ENCODE results near the gene SYNJ2.

The SYNJ2 gene

DNA sequence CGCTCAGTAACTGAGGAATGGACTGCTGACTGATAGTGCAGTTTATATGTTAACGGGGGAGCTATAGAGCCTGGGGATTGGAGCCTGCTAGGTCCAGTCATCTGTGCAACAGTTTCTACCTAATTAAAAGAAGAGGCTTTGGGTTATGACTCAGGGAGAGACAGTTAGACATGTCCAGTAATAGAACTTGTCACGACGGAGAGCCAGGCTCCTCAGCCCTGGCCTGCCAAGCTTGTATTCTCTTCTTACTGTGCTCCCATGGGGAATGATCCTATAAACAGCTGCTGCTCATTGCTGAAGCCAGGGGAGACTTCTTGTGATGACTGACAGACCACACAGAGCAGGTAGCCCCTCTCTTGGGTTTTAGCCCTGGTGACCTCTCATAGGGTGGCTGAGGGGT is 69.3 kb downstream of the SYNJ2 start:
- no peak for DNase-seq (ENCODE audit: insufficient read length, low spot score)
- FAIRE-seq: no peak

- no peak for FAIRE-seq
- DNase-seq (ENCODE audit: insufficient read length, low spot score): no peak
These were observed 70.3 kb downstream of the SYNJ2 start for GRCh38 chr6:158051968-158052367.

GRCh38 chr6:158053377-158054313 is 72.0 kb downstream of the SYNJ2 start:
- FAIRE-seq (no peak), DNase-seq (ENCODE audit: insufficient read length, low spot score) (no peak)

- DNase-seq (ENCODE audit: insufficient read length, low spot score): no peak
- no peak for FAIRE-seq
These were observed 74.7 kb downstream of the SYNJ2 start for GRCh38 chr6:158056355-158056754.

- DNase-seq (ENCODE audit: insufficient read length, low spot score) (no peak), FAIRE-seq (no peak)
These were observed 75.1 kb downstream of the SYNJ2 start for GRCh38 chr6:158056804-158057203.

DNA sequence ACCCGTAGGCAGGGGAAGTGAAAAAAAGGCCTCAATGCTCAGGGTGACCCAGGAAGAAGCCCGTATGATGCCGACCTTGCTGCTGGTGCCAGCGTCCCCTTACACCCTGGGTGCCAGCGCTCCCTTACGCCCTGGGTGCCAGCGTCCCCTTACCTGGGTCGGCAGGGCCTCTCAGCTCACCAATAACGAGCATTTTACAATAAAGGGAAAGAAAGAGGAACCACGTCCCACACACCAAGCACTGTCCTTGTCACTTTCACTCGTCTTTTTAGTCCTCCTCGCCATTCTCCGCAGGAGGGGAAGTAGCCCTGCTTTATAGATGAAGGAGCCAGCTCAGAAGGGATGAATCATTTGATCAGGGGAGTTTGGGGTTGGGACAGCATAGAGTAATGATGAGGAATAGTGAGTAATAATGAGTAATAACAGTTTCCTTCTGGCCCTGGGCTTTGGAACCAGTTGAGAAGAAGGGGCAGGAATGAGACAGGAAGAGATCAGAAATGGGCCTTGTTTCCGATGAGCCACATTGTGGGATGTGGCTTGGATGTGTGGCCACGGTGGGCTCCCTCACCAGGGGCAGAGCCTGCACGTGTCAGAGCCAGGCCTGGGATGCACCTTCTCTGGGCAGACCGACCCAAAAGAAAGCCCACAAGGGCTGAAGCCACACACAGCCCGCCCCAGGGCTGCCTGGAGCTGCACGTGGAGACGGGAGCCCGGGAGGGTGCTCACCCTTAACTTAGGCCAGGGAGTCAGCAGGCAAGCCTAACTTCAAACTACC is 75.7 kb downstream of the SYNJ2 start:
- peak; percentile 55 for DNase-seq (ENCODE audit: insufficient read length, low spot score)
- peak; percentile 92 for FAIRE-seq

- no peak for DNase-seq (ENCODE audit: insufficient read length, low spot score)
- FAIRE-seq: no peak
These were observed 76.5 kb downstream of the SYNJ2 start for GRCh38 chr6:158058171-158058651.

GRCh38 chr6:158059108-158059507 is 77.4 kb downstream of the SYNJ2 start:
- FAIRE-seq (no peak), DNase-seq (ENCODE audit: insufficient read length, low spot score) (no peak)

DNA sequence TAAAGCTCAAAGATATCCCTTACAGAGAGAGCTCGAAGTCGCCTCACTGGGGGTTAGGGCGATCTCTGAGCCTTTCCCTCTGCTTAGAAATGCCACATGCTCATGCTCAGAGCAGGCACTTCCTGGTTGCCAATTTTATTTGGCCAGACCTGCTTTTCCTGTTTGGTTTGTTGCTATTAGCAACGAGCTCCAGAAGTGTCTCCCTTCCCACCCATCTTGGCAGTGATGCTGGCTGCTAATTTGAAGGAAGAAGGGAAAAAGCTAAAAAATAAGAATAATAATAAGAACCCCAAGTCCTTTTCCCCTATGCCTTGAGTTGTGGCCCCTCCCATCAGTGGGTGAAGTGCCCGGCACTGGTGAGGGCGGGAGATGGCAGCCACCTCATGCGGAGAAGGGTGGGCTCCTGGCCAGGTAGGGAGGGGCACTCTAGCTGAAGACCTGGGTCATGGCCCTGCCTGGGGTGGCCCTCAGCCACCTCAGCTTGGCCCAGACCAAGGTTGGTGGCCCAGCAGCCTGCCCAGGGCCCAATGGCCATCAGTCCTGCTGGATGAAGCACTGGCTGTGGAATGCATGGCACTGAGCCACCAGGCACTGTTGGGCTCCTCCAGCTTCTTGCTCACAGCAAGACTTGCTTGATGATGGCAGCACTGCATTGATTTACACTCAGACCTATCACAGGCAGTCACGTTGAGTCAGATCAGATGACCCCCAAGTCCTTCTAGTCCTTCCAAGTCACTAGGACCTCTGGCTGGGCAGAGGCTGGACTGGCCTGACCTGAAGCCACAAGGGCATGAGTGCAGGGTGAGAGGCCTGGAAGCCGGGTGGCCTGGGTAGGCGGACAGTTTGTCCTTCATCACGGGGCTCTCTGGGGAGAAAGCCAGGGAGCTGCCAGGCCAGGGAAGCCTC is 79.0 kb downstream of the SYNJ2 start:
- peak; percentile 41 for DNase-seq (ENCODE audit: insufficient read length, low spot score)
- no peak for FAIRE-seq

DNA sequence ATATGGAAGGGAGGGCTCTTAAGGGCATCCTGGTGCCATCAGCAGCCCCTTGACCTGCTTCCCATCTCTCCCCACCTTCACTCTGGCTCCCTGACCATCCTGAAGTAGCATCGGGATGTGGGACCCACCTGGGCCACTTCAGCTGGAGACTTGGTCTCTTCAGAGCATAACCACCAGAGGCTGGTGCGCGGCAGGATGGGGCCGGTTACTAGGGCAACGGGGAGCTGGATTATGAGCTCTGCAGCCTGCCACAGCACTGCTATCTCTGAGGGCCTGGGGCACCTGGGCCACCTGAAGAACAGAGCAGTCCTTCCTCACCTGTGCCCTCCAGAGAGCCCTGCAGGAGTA is 79.7 kb downstream of the SYNJ2 start:
- FAIRE-seq: no peak
- DNase-seq (ENCODE audit: insufficient read length, low spot score): no peak

- FAIRE-seq: no peak
- DNase-seq (ENCODE audit: insufficient read length, low spot score): no peak
These were observed 80.2 kb downstream of the SYNJ2 start for GRCh38 chr6:158061709-158062461.

GRCh38 chr6:158063736-158064135 is 82.1 kb downstream of the SYNJ2 start:
- FAIRE-seq (no peak), DNase-seq (ENCODE audit: insufficient read length, low spot score) (no peak)

- FAIRE-seq: no peak
These were observed 83.1 kb downstream of the SYNJ2 start for GRCh38 chr6:158064725-158065251.

GRCh38 chr6:158066136-158066781 is 84.6 kb downstream of the SYNJ2 start:
- FAIRE-seq (no peak), DNase-seq (ENCODE audit: insufficient read length, low spot score) (no peak)

More at GRCh38 chr6:158064725-158065251, 83.1 kb downstream of the SYNJ2 start:
- DNase-seq (ENCODE audit: insufficient read length, low spot score): no peak

- no peak for FAIRE-seq
- no peak for DNase-seq (ENCODE audit: insufficient read length, low spot score)
These were observed 85.9 kb downstream of the SYNJ2 start for GRCh38 chr6:158067436-158068015.

DNA sequence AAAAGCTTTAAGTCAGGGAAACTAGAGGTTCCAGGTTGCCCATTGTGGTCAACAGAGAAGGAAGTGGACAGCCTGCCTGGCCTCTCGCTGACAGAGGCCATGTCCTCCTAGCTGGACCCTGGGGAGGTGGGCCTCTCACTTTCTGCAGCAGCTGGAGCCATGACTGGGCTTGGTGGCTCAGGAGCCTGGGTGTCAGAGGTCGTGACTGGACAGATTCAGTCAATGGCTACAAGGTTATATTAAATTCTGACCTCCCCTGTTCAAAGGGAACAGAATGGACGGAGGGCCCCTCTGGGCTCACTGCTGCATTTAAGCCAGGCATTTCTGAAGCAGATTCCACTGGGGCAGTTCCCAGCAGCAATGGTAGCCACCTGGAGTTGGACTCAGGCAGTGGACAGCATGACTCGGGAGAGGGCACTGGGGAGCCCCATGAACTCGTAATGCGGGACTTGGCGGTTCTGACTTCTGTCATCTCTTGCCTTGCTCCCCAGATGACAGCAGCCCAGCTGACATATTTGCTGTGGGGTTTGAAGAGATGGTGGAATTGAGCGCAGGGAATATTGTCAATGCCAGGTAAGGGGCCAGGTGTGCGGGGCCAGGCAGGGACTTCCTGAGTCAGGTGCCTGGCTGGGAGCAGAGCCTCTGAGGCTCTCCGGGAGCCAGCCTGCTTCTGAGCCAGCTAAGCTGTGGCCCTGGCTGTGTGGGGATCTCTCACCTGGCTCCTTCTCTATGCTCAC is 86.7 kb downstream of the SYNJ2 start:
- no peak for FAIRE-seq
- no peak for DNase-seq (ENCODE audit: insufficient read length, low spot score)

DNA sequence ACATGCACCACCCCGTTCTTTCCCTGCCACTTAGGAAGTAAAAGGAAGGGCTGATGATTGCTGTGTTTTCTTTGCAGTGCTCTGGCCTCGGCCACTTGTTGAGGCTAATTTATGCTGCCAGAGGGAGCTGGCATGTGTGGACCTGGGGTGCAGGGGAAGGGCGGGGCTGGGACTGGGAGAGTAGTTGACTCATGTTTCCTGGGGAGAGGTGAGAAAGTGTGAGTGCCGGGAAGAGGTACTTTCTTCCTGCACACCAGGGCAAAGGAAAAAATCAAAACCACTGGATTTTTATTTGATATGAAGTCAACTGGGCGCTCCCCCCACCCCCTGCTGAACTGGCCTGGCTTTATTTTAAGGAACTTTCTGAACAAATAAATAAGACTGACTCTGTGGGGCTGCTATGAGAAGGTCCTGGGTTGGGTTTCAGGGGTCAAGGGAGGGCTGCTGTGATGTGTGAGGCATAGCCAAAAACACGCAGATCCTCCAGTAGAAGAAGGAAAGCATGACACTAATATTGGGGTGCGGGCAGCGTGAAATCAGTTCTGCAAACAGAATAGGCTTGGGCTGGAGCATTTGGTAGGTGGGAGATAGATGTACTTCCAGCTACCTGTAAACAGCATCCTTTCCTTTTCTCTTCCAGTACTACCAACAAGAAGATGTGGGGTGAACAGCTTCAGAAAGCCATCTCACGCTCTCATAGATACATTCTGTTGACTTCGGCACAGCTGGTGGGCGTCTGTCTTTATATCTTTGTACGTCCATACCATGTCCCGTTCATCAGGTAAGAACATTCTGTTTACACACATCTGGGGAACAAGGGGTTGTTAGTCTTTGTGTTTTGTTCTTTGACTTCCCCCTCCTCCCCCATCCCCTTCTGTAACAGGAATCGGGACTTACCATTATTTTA is 87.5 kb downstream of the SYNJ2 start:
- FAIRE-seq (no peak), DNase-seq (ENCODE audit: insufficient read length, low spot score) (peak; percentile 73)

Data from HTR-8/SVneo (cell line).